SK-MEL-5 (cell line): ENCODE data around the gene PSMA1. TPM values are rescaled to one million over a fixed set of nuclear protein-coding genes. Genes with fewer than 3 reads are reported as not detected.
"Not testable (repeated sequence)": the region's sequence is repeated elsewhere in the genome, so short reads cannot be mapped to it uniquely, and the experiment has no call there.

Source experiments
- DNase-seq: peaks from one replicate; pipeline ENCODE4 v3.0.0-alpha.2; 2016; ENCODE audit warnings: low read depth, low spot score
- in situ Hi-C: cut with HindIII; loops from 2 replicates; pipeline ENCODE4 v1.10.0; 2016; ENCODE audit warnings: low sequenced_read_pairs, high pct_unique_total_duplicates, low pct_unique_long_range_greater_than_20kb
- polyA plus RNA-seq, 2 experiments: library from polyadenylated mRNA; depleted of rRNA; stranded (reverse); fragments of >200 nt; gene quantifications; 2 replicates each; pipeline ENCODE4 v1.2.3, GENCODE V29; 2015
- total RNA-seq: library from RNA; depleted of rRNA; stranded (reverse); fragments of >200 nt; shearing (Covaris generic); gene quantifications from 2 replicates; pipeline ENCODE4 v1.2.3, GENCODE V29; 2014; rRNA removed

Gene PSMA1
- 278 and 284 TPM in 2 replicates for total RNA-seq
- 155 and 188 TPM in 2 replicates for polyA plus RNA-seq (2015; cell fraction: cytosol; rRNA removed)
- 1,077 and 1,107 TPM in 2 replicates for polyA plus RNA-seq (2015; cell fraction: nucleus; rRNA removed)

- in situ Hi-C loops: no loop called here
These were observed at the start of gene PSMA1 for GRCh38 chr11:14519917-14520746. Gene PSMA1 (minus strand): TSS chr11:14520386. CDS start chr11:14520299, 87 bp downstream.

GRCh38 chr11:14569516-14569915 is 49.3 kb upstream of the PSMA1 start:
- in situ Hi-C loops, DNase-seq: not testable (repeated sequence)

More at GRCh38 chr11:14519917-14520746, at the start of gene PSMA1:
- peak; percentile 95 for DNase-seq

GRCh38 chr11:14567064-14567651 is 47.0 kb upstream of the PSMA1 start:
- DNase-seq: no peak
- in situ Hi-C loops: no loop called here

- in situ Hi-C loops: no loop called here
These were observed 46.3 kb upstream of the PSMA1 start for GRCh38 chr11:14566331-14567063.

GRCh38 chr11:14565845-14566244 is 45.7 kb upstream of the PSMA1 start:
- in situ Hi-C loops: no loop called here
- DNase-seq: no peak

More at GRCh38 chr11:14566331-14567063, 46.3 kb upstream of the PSMA1 start:
- DNase-seq: no peak

GRCh38 chr11:14555818-14556217 is 35.6 kb upstream of the PSMA1 start:
- no peak for DNase-seq
- in situ Hi-C loops: no loop called here

GRCh38 chr11:14554959-14555358 is 34.8 kb upstream of the PSMA1 start:
- DNase-seq: peak; percentile 82
- in situ Hi-C loops: no loop called here

DNA sequence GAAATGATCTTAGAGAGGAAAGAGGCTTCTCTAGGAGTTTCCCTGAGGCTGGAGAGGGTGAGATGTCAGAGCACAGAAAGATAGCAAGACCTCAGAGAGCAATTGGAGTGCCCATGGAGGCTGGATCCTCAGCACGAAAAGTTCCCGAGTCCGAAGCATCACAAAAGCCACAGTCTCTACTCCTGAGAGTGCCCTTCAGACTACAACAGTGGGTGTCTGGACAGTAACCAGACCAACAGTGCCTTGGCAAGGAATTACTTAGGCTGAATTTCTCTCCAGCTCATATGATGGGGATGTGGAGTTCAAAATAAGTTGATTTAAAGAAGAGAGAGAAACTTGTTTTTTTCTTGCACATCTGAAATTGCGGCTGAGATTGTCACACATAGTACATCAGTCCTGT is 31.9 kb upstream of the PSMA1 start:
- in situ Hi-C loops: no loop called here
- no peak for DNase-seq

GRCh38 chr11:14551380-14551779 is 31.2 kb upstream of the PSMA1 start:
- in situ Hi-C loops: no loop called here
- DNase-seq: no peak

DNA sequence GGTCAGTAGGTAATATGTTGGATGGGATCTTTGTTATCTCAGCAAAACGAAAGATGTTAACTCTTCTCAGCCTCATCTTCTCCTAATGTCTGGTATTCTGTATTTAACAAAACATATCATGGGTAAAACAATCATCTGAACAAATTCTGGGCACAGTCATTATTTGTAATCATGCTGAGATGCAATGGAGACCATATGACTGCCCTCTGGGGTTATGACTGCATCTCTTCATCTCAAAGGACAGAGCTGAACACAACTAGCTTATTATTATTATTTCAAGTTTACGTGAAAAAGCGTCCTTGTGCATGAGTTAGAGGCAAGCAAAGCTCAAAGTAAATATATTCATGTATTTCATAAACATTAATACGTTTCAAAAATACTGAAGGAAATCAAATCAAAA is 29.7 kb upstream of the PSMA1 start:
- in situ Hi-C loops: no loop called here
- DNase-seq: peak; percentile 74

DNA sequence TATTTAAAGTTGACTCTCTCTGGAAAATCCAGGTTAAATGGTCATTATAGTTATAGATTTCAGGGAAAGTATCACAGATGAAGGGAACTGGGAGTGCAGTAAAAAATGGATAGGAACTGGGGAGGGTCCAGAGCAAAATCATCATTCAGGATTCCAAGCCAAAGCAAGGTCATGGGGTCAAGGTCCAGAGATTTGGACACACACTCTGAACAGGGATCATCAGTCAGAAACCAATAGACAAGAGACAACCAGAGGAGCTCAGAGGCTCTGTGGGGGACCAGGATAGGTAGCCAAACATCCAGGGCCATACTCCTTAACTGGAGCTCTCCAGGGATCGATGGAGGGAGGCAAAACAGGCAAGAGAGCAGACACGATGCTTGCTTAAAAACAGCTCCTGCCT is 27.3 kb upstream of the PSMA1 start:
- DNase-seq: no peak
- in situ Hi-C loops: no loop called here

- no peak for DNase-seq
- in situ Hi-C loops: no loop called here
These were observed 26.5 kb upstream of the PSMA1 start for GRCh38 chr11:14546672-14547071.

DNA sequence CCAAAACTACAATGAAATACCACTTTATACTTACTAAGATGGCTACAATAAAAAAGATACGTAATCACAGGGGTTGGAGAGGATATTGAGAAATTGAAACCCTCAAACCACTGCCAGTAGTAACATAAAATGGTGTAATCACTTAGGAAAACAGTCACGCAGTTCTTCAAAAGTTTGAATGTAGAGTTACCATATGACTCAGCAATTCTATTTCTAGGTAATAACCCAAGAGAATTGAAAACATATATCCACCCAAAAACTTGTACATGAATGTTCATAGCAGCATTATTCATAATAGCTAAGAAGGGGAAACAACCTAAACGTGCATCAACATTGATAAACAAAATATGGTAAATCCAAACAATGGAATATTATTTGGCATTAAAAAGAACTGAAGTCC is 24.4 kb upstream of the PSMA1 start:
- in situ Hi-C loops: no loop called here
- no peak for DNase-seq

GRCh38 chr11:14543260-14543659 is 23.1 kb upstream of the PSMA1 start:
- in situ Hi-C loops: no loop called here
- no peak for DNase-seq

DNA sequence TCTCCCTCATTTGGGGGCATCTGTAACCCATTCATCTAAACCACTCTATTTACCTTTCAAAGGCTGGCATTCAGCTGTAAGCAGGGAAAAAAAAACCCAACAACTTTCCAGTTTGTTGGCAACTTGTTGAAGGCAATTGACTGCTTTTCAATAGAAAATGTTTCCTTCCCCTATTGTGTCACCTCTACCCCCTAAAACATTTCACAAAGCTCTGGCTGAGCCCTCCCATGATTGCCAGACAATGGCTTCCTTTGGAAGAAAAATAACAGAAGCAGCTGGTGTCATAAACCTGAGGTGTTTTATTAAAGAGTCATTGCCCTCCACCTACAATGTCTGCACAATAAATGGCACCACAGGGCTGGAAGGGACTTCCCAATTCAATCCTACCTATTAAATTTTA is 22.1 kb upstream of the PSMA1 start:
- in situ Hi-C loops: no loop called here
- no peak for DNase-seq

GRCh38 chr11:14541192-14541947 is 21.2 kb upstream of the PSMA1 start:
- DNase-seq: peak; percentile 56
- in situ Hi-C loops: no loop called here

- no peak for DNase-seq
- in situ Hi-C loops: no loop called here
These were observed 19.8 kb upstream of the PSMA1 start for GRCh38 chr11:14539982-14540421.
